Astrocyte of the spinal cord (primary cell): ENCODE results near the gene GRIN2A.

Experiments
- DNase-seq: peaks from one replicate; pipeline ENCODE4 v3.0.0; 2011; ENCODE audit warnings: low read depth, low spot score
- H3K4me3 ChIP-seq: 2 replicates; pipeline ENCODE4 v1.5.1; 2011; ENCODE audit warnings: low read depth, mild to moderate bottlenecking, low read length, moderate library complexity
- CTCF ChIP-seq: IDR thresholded peaks from 2 replicates; pipeline ENCODE4 v1.5.1; 2012; ENCODE audit warnings: low read depth, mild to moderate bottlenecking, low read length, inconsistent platforms
- in situ Hi-C: cut with HindIII; loops from 2 replicates; pipeline ENCODE4 v1.10.0; 2017; ENCODE audit warnings: low sequenced_read_pairs

Gene GRIN2A

GRCh38 chr16:9932000-9932399 is 250.2 kb downstream of the GRIN2A start:
- in situ Hi-C loops, result no loop called here

GRCh38 chr16:9929836-9930235 is 252.4 kb downstream of the GRIN2A start:
- in situ Hi-C loops, result no loop called here
- no peak for TF ChIP-seq CTCF
- H3K4me3 ChIP-seq, result no peak overlapping the region
- DNase-seq, result no peak

More at GRCh38 chr16:9932000-9932399, 250.2 kb downstream of the GRIN2A start:
- TF ChIP-seq CTCF, result no peak
- H3K4me3 ChIP-seq, result no peak overlapping the region
- no peak for DNase-seq

- no peak overlapping the region for H3K4me3 ChIP-seq
- no peak for TF ChIP-seq CTCF
- in situ Hi-C loops, result no loop called here
- DNase-seq, result no peak
Observed at GRCh38 chr16:9929313-9929712, 252.9 kb downstream of the GRIN2A start.

GRCh38 chr16:9922441-9922840 is 259.8 kb downstream of the GRIN2A start:
- no peak overlapping the region for H3K4me3 ChIP-seq
- in situ Hi-C loops, result no loop called here
- TF ChIP-seq CTCF, result no peak
- DNase-seq, result no peak

GRCh38 chr16:9921997-9922396 is 260.2 kb downstream of the GRIN2A start:
- no peak overlapping the region for H3K4me3 ChIP-seq
- DNase-seq, result no peak
- in situ Hi-C loops, result no loop called here
- no peak for TF ChIP-seq CTCF

GRCh38 chr16:9919460-9919859 is 262.8 kb downstream of the GRIN2A start:
- in situ Hi-C loops, result no loop called here
- H3K4me3 ChIP-seq, result no peak overlapping the region
- no peak for TF ChIP-seq CTCF
- no peak for DNase-seq

GRCh38 chr16:9917691-9918090 is 264.5 kb downstream of the GRIN2A start:
- in situ Hi-C loops, result no loop called here
- no peak overlapping the region for H3K4me3 ChIP-seq
- TF ChIP-seq CTCF, result no peak
- DNase-seq, result no peak
